Limb (tissue), 2 donors: ENCODE data around the gene FTO.

Experiments used
- DNase-seq, 2 donors: peaks; one replicate each; pipeline ENCODE4 v3.0.0-alpha.2; 2016; ENCODE audit errors: extremely low spot score in 2 of 2

The FTO gene

DNA sequence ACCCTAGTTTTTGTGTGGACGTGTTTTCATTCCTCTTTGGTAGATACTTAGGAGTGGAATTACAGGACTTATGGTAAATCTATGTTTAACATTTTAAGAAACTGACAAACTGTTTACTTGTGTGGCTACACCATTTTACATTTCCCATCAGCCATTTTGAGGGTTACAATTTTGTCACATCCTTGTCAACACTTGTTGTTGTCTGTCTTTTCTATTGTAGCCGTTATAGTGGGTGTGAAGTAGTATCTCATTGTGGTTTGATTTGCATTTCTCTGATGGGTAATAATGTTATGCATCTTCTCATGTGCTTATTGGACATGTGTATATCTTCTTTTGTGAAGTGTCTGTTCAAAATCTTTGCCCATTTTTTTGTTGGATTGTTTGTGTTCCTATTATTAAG lies 4.5 kb downstream of the FTO start:
- DNase-seq = no peak

DNA sequence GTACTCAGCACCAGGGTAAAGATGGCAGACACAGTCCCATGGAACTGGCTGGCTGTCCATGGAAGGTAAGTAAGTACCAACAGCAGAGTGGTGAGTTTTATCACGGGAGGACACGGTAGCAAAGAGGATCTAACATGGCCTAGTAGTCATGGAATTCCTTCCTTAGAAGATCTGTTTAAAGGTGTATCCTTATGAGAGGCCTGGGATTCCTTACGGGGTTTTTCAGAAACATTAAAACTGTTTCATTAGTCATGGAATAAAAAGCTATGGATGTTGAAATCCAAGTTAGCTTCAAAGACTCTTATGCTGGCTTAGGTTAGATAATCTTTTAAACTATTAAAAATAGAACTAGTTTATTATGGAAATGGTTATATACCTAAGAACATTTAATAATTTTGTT lies 7.4 kb downstream of the FTO start:
- DNase-seq = no peak

DNA sequence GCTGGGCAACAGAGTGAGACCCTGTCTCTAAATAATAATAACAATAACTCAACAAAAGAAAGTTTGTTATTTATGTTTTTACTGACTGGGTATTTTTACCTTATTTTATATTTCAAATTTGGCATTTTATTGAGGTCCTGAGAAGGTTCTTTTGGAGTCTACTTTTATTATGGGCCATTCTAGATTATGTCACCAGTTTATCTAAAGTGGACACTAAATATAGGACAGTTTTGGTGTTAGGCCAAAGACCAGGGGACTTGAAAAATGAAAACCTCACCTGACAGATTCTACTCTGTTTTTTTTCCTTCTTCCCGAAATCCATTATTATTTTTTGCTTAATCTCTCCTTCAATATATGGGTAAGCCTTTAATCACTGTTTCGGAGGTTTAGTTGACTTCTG lies 8.1 kb downstream of the FTO start:
- DNase-seq = no peak

DNA sequence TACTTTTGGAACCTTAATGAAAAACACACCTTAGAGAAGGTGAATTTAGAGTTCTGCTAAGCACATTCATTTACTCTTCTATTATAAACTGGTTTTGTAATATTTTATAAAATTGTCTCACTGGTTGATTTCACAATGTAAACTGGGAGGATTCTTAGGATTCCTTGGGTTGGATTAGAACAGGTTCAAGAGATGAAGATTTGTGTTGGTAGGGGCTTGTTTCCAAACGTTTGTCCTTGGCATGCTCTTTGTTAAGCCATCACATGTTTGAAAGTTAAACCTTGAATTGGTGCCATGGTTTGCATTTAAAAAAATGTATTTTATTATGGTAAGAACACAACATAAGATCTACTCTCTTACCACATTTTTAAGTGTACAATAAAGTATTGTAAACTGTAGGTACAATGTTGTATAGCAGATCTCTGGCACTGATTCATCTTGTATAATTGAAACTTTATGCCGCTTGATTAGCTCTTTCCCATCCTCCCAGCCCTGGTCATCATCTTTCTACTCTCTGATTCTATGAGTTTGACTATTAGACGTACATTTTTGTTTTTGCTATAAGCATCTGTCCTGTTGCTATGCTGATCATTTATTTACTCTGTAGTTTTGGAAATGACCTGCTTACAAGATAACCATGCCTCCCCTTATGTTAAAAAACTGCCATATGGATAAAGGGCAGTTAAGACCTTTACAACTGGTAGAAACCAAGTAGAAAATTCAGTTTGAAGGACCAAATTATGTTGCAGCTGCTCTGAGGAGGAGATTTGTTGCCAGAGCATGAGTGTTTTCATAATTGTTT lies 9.6 kb downstream of the FTO start:
- no peak for DNase-seq

DNA sequence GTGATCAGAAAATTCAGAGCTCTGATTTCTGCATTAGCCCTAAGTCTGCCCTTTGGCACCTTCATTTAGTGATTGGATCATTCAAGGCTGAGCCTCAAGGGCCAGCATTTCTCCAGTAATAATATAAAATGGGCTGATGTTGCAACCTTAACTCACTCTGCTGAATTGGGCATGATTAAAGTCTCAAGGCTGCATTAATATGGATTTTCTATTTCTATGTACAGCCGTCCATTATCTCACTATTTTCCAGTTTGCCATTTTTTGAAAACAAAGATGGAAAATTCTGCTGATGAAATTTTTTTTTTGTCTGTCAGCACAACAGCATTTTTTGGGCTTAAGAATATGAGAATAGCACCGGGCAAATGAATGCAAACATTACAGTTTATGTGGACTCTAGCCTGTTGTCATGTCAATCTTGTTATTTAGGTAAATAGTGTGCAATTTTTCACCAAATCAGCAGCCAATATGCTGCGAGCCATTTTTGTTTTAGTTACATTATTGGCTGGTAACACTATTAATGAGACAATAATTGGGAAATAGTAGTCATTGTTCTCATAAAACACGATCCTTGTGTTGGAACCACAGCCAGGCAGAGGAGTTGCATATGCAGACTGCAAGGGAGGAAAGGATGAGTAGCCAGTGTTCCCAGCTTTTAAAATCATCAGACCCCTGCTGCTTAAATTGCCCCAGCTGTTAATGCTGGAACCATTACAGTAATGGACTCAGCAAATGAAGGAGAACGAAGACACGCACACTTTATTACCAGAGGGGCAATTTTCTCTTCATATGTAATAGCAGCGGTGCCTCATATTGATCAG lies 10.5 kb downstream of the FTO start:
- DNase-seq = peak; percentile 35 to 38

GRCh38 chr16:53715023-53715384 lies 11.0 kb downstream of the FTO start:
- no peak for DNase-seq

DNA sequence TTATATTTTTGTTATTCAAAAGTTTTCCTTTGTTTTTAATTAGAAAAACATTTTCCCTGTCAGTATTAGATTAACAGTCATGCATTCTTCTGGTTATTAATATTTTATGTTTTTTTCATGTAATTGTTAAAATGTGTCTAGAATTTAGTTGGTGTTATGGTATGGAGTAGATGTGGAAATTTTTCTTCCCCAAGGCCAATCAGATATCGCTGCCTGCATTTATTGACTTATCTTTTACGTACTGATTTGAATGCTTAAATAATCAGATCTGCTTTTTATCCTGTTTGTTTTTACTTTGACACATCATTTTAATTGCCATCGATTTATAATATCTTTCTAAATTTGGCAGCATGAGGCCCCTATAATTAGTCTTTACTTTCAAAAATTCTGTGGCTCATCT lies 13.6 kb downstream of the FTO start:
- no peak for DNase-seq

DNA sequence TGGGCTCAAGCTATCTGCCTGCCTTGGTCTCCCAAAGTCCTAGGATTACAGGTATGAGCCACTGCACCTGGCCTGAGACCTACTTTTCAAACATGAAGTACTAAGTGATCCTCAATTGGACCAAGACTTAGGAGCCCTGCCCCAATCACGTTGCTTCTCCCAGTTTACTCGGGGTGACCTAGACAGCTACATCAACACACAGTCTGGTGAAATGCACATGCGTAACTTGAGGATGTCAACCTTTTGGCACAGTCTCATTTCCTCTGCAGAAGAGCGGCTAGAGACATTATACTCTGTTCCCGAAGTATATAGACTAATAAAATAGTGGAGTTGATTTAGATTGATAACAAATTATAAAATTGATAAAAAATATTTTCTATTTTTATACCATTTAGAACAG lies 17.1 kb downstream of the FTO start:
- no peak for DNase-seq

- no peak for DNase-seq
Measured at GRCh38 chr16:53726625-53727024, 22.7 kb downstream of the FTO start.

GRCh38 chr16:53730693-53731092 lies 26.7 kb downstream of the FTO start:
- DNase-seq = no peak

DNA sequence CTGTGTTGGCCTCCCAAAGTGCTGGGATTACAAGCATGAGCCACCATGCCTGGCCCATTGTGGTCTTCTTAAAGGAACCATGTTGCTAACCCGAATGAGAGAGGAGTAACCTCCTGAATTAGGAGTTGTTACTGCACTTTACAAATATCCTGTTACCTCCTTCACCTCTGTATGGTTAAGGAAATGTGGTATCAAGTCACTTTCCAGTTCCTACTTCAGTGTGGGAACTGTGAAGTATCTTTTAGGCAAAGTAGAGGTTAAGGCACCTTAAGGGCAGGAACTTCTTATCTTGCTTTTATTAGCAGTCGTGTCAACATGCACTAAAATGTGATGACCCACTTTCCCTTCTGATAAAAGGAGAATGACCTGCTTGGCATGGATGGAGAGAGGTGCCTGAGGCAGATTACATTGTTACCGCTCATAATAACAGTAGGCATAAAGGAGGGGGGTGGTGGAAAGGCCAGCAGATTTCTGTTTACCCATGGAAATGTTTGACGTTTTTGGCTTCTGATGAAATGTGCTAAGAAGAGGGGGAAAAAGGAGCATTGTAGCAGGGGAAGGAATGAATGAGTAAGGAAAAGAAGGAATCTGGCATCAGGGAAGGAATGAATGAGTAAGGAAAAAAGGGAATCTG lies 28.5 kb downstream of the FTO start:
- no peak for DNase-seq

DNA sequence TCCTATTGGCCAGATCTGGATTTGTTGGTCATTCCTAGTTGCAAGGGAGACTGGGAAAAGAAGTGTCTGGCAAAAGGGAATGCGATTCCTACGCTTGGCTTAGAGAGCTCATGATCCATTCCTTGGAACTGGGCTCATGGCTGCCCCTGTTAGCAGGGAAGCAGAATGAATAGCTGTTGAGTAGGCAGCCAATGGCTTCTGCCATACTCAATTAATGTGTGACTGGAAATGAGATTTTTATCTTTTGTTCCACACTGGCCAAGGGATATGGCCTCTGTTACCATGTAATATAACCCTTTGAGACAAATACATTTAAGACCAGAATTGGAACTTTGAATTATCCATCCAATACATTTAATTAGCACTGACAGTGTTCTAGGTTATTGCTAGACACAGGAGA lies 31.0 kb downstream of the FTO start:
- DNase-seq = no peak

GRCh38 chr16:53736297-53736696 lies 32.3 kb downstream of the FTO start:
- no peak for DNase-seq

GRCh38 chr16:53737552-53737951 lies 33.6 kb downstream of the FTO start:
- DNase-seq = no peak

GRCh38 chr16:53740476-53740875 lies 36.5 kb downstream of the FTO start:
- DNase-seq = no peak

- DNase-seq = no peak
Measured at GRCh38 chr16:53740933-53741531, 37.1 kb downstream of the FTO start.

- no peak for DNase-seq
Measured at GRCh38 chr16:53741546-53741945, 37.6 kb downstream of the FTO start.

GRCh38 chr16:53743149-53743566 lies 39.2 kb downstream of the FTO start:
- DNase-seq = no peak

DNA sequence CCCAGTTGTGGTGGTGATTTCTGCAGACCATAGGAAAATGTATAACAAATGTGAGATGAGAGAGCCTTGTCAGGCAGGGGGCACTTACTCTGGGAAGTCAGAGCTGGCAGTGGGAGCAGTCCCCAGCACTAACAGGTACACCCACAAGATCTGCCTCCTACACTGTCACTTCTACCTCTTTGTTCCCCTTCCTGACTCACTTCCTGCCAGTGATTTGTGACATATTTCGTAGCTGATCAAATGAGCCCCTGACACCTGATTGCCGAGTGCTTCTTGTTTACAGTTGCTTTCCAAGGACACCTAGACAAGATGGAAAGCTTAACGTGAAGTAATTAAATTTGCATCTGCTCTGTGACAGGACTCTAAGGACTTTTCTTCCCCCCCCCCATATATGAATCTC lies 40.5 kb downstream of the FTO start:
- DNase-seq = no peak

DNA sequence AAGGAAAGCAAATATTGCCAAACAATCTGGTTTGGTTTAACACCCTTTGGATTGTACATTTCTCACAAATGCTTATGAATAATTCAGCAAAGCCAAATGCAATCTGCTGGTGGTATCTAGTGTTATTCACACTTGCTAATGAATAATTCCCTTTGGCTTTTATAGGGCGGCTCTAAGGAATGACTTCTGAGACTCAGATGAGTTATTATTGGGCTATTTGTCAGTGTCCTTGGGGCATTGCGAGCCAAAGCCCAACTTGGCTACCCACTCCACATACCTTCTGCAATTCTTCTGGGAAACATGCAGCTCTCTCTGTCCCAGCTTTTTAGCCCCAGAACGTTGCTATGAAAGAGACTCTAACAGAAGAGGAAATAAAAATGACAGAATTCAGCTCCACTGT lies 41.1 kb downstream of the FTO start:
- no peak for DNase-seq

DNA sequence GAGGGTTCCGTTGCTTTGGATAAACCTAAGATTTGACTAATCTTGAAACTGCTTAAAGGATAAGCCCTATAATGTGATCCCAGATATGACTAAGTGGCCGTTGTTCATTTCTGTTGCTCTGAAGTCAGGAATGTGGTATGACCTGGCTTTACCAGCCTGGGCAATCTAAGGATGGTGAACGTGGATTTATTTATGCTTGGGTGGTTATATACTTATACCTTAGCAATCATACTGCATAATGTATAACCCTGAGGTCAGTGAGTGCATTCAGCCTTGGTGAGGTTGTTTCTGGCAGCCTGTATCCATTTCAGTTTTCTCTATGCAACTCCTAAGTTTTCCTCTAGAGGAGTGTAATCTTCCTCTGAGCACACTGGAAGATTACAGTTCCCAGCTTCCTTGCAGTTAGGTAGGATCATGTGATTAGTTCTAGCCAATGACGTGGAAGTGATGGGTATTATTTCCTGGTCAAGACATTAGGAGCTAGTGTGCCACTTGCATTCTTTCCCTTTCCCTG lies 41.9 kb downstream of the FTO start:
- no peak for DNase-seq

- DNase-seq = no peak
Measured at GRCh38 chr16:53752560-53752959, 48.6 kb downstream of the FTO start.
